SKM-1 (cell line): ENCODE measurements around the gene FBXL7.

Experiments
- DNase-seq: peaks from one replicate; lab custom pipeline; 2025; ENCODE audit not compliant: unreplicated experiment; lab: John Stamatoyannopoulos, UW

FBXL7 gene

GRCh38 chr5:15796557-15796956 lies 296.6 kb downstream of the FBXL7 start:
- no peak for DNase-seq

- no peak for DNase-seq
Observed at GRCh38 chr5:15797116-15797515, 297.1 kb downstream of the FBXL7 start.

- no peak for DNase-seq
Observed at GRCh38 chr5:15798006-15798405, 298.0 kb downstream of the FBXL7 start.

- DNase-seq: no peak
Observed at GRCh38 chr5:15799014-15799413, 299.0 kb downstream of the FBXL7 start.

GRCh38 chr5:15799612-15800011 lies 299.6 kb downstream of the FBXL7 start:
- DNase-seq: no peak

GRCh38 chr5:15803280-15803679 lies 303.3 kb downstream of the FBXL7 start:
- DNase-seq: no peak

GRCh38 chr5:15806613-15807012 lies 306.6 kb downstream of the FBXL7 start:
- no peak for DNase-seq

GRCh38 chr5:15807248-15807647 lies 307.3 kb downstream of the FBXL7 start:
- DNase-seq: no peak

- DNase-seq: no peak
Observed at GRCh38 chr5:15807871-15808270, 307.9 kb downstream of the FBXL7 start.

- DNase-seq: no peak
Observed at GRCh38 chr5:15808577-15808976, 308.6 kb downstream of the FBXL7 start.

GRCh38 chr5:15819617-15820016 lies 319.6 kb downstream of the FBXL7 start:
- no peak for DNase-seq

GRCh38 chr5:15821506-15821905 lies 321.5 kb downstream of the FBXL7 start:
- DNase-seq: no peak

GRCh38 chr5:15823398-15823797 lies 323.4 kb downstream of the FBXL7 start:
- no peak for DNase-seq

GRCh38 chr5:15827741-15828140 lies 327.8 kb downstream of the FBXL7 start:
- no peak for DNase-seq

GRCh38 chr5:15831408-15831807 lies 331.4 kb downstream of the FBXL7 start:
- no peak for DNase-seq

- no peak for DNase-seq
Observed at GRCh38 chr5:15833365-15833764, 333.4 kb downstream of the FBXL7 start.

- no peak for DNase-seq
Observed at GRCh38 chr5:15834596-15835245, 334.7 kb downstream of the FBXL7 start.

- DNase-seq: no peak
Observed at GRCh38 chr5:15835514-15835913, 335.5 kb downstream of the FBXL7 start.

- no peak for DNase-seq
Observed at GRCh38 chr5:15837551-15838289, 337.7 kb downstream of the FBXL7 start.

- no peak for DNase-seq
Observed at GRCh38 chr5:15844253-15844652, 344.3 kb downstream of the FBXL7 start.

- DNase-seq: no peak
Observed at GRCh38 chr5:15844871-15845270, 344.9 kb downstream of the FBXL7 start.

GRCh38 chr5:15850536-15850935 lies 350.6 kb downstream of the FBXL7 start:
- DNase-seq: no peak

- DNase-seq: no peak
Observed at GRCh38 chr5:15850939-15851341, 351.0 kb downstream of the FBXL7 start.
